ENCODE data around the gene THAP7. TPM values are rescaled to one million over a fixed set of nuclear protein-coding genes. Genes with fewer than 3 reads are reported as not detected.

The THAP7 gene
- total RNA-seq, 1 experiment from 2014 or later, result 27.7 TPM

GRCh38 chr22:21013657-21014201 lies 11.8 kb upstream of the THAP7 start:
- intact Hi-C loops (cut with micrococcal nuclease), result no loop called here
- Histone ChIP-seq H3K36me3 (ENCODE audit: control insufficient read depth in 1 of 2, insufficient read depth in 2 of 2, low read length in 2 of 2) (no peaks in the 10 kb centered on the region), H2AFZ (ENCODE audit: low read depth, low read length, poor library complexity, severe bottlenecking) (no peak overlapping the region), H3K4me1 (ENCODE audit: control insufficient read depth in 1 of 2, insufficient read depth in 2 of 2, low read length in 2 of 2) (peaks cover 15 to 20% of the 10 kb centered on the region in 2 experiments), H3K4me2 (ENCODE audit: low read length) (peak overlapping the region; percentile 82), H3K27ac (ENCODE audit: low read depth, low read length) (peak overlapping the region; percentile 46; the same call in 1 of the 2 replicates), H3K9me2 (ENCODE audit: insufficient read depth) (no peaks in the 10 kb centered on the region), H4K20me1 (ENCODE audit: insufficient read depth) (no peaks in the 10 kb centered on the region), H3K27me3 (ENCODE audit: insufficient read depth, low read length) (no peaks in the 10 kb centered on the region), H3K4me3 (replicated peaks in 1 of 2; ENCODE audit: low read depth in 1 of 2, low read length in 2 of 2) (peak overlapping the region; percentile 38 to 54), H3K9me3 (ENCODE audit: control insufficient read depth in 1 of 2, insufficient read depth in 1 of 2, low read depth in 1 of 2, low read length in 2 of 2) (no peaks in the 10 kb centered on the region), H3K9ac (ENCODE audit: low read length) (peak overlapping the region; percentile 42), H3K79me2 (ENCODE audit: insufficient read depth, low read length) (no peaks in the 10 kb centered on the region)
- CTCF ChIA-PET, result no interaction called here
- RAD21 ChIA-PET (ENCODE audit: low non-redundant PET in 1 of 2, low total read pairs in 2 of 2, uncharacterized antibody in 2 of 2, unreplicated experiment in 2 of 2), result no interaction called here
- BruUV-seq (replicated peaks), result no TSS peak
- no peak for DNase-seq (ENCODE audit: low read depth, low spot score)
- ATAC-seq, result no peak; the same call in 1 of the 2 replicates
- POLR2A ChIA-PET, result interaction anchor here (1.2 kb wide), 1 partner anchor 12 kb away, joined by 3 read pairs; the partner anchor contains the start of gene THAP7
- TF ChIP-seq YY1 (IDR thresholded peaks at IDR 0.05; ENCODE audit: extremely low read depth, insufficient replicate concordance, low read depth, low read length), result no peak
- TF ChIP-seq ZNF274 (IDR thresholded peaks at IDR 0.05; ENCODE audit: low read depth, low read length), result no peak
- TF ChIP-seq MAX (IDR thresholded peaks at IDR 0.05), result no peak
- TF ChIP-seq TCF7L2 (IDR thresholded peaks at IDR 0.05; ENCODE audit: borderline replicate concordance, extremely low read depth, insufficient read depth, insufficient read length), result no peak
- TF ChIP-seq EZH2 (IDR thresholded peaks at IDR 0.05), result no peak
- TF ChIP-seq ZFX (IDR thresholded peaks at IDR 0.05), result no peak
- TF ChIP-seq JUND (IDR thresholded peaks at IDR 0.05), result no peak
- TF ChIP-seq, protein P1, sequence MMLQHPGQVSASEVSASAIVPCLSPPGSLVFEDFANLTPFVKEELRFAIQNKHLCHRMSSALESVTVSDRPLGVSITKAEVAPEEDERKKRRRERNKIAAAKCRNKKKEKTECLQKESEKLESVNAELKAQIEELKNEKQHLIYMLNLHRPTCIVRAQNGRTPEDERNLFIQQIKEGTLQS (IDR thresholded peaks at IDR 0.05), result no peak
- TF ChIP-seq SIN3A (IDR thresholded peaks at IDR 0.05; ENCODE audit: low read depth), result no peak
- TF ChIP-seq, protein P2, sequence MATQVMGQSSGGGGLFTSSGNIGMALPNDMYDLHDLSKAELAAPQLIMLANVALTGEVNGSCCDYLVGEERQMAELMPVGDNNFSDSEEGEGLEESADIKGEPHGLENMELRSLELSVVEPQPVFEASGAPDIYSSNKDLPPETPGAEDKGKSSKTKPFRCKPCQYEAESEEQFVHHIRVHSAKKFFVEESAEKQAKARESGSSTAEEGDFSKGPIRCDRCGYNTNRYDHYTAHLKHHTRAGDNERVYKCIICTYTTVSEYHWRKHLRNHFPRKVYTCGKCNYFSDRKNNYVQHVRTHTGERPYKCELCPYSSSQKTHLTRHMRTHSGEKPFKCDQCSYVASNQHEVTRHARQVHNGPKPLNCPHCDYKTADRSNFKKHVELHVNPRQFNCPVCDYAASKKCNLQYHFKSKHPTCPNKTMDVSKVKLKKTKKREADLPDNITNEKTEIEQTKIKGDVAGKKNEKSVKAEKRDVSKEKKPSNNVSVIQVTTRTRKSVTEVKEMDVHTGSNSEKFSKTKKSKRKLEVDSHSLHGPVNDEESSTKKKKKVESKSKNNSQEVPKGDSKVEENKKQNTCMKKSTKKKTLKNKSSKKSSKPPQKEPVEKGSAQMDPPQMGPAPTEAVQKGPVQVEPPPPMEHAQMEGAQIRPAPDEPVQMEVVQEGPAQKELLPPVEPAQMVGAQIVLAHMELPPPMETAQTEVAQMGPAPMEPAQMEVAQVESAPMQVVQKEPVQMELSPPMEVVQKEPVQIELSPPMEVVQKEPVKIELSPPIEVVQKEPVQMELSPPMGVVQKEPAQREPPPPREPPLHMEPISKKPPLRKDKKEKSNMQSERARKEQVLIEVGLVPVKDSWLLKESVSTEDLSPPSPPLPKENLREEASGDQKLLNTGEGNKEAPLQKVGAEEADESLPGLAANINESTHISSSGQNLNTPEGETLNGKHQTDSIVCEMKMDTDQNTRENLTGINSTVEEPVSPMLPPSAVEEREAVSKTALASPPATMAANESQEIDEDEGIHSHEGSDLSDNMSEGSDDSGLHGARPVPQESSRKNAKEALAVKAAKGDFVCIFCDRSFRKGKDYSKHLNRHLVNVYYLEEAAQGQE (IDR thresholded peaks at IDR 0.05; ENCODE audit: low read depth), result no peak
- TF ChIP-seq CBX3 (IDR thresholded peaks at IDR 0.05; ENCODE audit: low read depth), result no peak
- no peak for TF ChIP-seq RAD21 (IDR thresholded peaks at IDR 0.05; ENCODE audit: low read depth)
- TF ChIP-seq EZH2phosphoT487 (IDR thresholded peaks at IDR 0.05; ENCODE audit: borderline replicate concordance), result no peak
- no peak for TF ChIP-seq SRF (IDR thresholded peaks at IDR 0.05; ENCODE audit: low read depth)
- no peak for TF ChIP-seq ZBTB33 (IDR thresholded peaks at IDR 0.05; ENCODE audit: extremely low read depth, insufficient replicate concordance, low read length)
- no peak for TF ChIP-seq ELF1 (IDR thresholded peaks at IDR 0.05; ENCODE audit: borderline replicate concordance, low read depth)

Data from HCT116 (cell line).